GM18861 (cell line): ENCODE results near the gene SBF1.

Experiments
- ATAC-seq: cut with Tn5 transposase; IDR thresholded peaks from one replicate; pipeline ENCODE4 v1.9.1; 2021; ENCODE audit not compliant: unreplicated experiment

Gene SBF1

GRCh38 chr22:50486561-50487289, 11.9 kb upstream of the SBF1 start, which contains the start of gene MIOX:
Gene MIOX, plus strand, starts transcription at chr22:50486859. Its CDS starts 39 bp downstream, at chr22:50486898.
- no peak for ATAC-seq

- ATAC-seq: no peak
These were observed 10.6 kb upstream of the SBF1 start for GRCh38 chr22:50485221-50486131.

- ATAC-seq: no peak
These were observed 9.4 kb upstream of the SBF1 start for GRCh38 chr22:50483977-50484853.

- ATAC-seq: no peak
These were observed 8.7 kb upstream of the SBF1 start for GRCh38 chr22:50483556-50483955.

- ATAC-seq: no peak
These were observed 8.3 kb upstream of the SBF1 start for GRCh38 chr22:50483106-50483505.

GRCh38 chr22:50482107-50483074, 7.6 kb upstream of the SBF1 start:
- ATAC-seq: no peak

GRCh38 chr22:50481440-50482106, 6.7 kb upstream of the SBF1 start, which contains the start of gene ADM2:
Gene ADM2, plus strand, starts transcription at chr22:50481543. Its CDS starts 305 bp downstream, at chr22:50481848.
- no peak for ATAC-seq

GRCh38 chr22:50481045-50481439, 6.2 kb upstream of the SBF1 start:
- no peak for ATAC-seq

- no peak for ATAC-seq
These were observed 4.9 kb upstream of the SBF1 start for GRCh38 chr22:50479721-50480120.

- ATAC-seq: no peak
These were observed 3.1 kb upstream of the SBF1 start for GRCh38 chr22:50477923-50478322.

- ATAC-seq: no peak
These were observed 2.0 kb upstream of the SBF1 start for GRCh38 chr22:50476868-50477267.

GRCh38 chr22:50475652-50476002, 792 bp upstream of the SBF1 start:
- no peak for ATAC-seq

- no peak for ATAC-seq
These were observed 772 bp downstream of the SBF1 start for GRCh38 chr22:50473855-50474671.

- no peak for ATAC-seq
These were observed 1.7 kb downstream of the SBF1 start for GRCh38 chr22:50473088-50473487.

GRCh38 chr22:50471962-50472361, 2.9 kb downstream of the SBF1 start:
- no peak for ATAC-seq

GRCh38 chr22:50471197-50471847, 3.5 kb downstream of the SBF1 start:
- no peak for ATAC-seq

GRCh38 chr22:50470491-50470890, 4.3 kb downstream of the SBF1 start:
- peak; percentile 10 for ATAC-seq
